ENCODE data around the gene BAG1. TPM values are rescaled to one million over a fixed set of nuclear protein-coding genes. Genes with fewer than 3 reads are reported as not detected.

The BAG1 gene
- total RNA-seq, 1 experiment from 2014 or later, result 51.2 TPM

GRCh38 chr9:33255471-33255870, 9.0 kb downstream of the BAG1 start:
- ChIA-PET POLR2A (no interaction called here), CTCF (no interaction called here)
- Mint-ChIP-seq H3K27ac (ENCODE audit: unreplicated experiment) (no peak overlapping the region), H3K9me3 (ENCODE audit: unreplicated experiment) (no peaks in the 10 kb centered on the region), H3K36me3 (ENCODE audit: insufficient read depth, unreplicated experiment) (peaks cover 82% of the 10 kb centered on the region), H3K4me1 (ENCODE audit: low read depth, unreplicated experiment) (peaks cover 7% of the 10 kb centered on the region), H3K27me3 (ENCODE audit: insufficient read depth, unreplicated experiment) (no peaks in the 10 kb centered on the region), H3K4me3 (ENCODE audit: unreplicated experiment) (no peak overlapping the region)
- H3K9me3 ChIP-seq, result no peaks in the 10 kb centered on the region
- no peak overlapping the region for H3K4me3 ChIP-seq (ENCODE audit: low read depth, low read length)
- intact Hi-C loops (cut with micrococcal nuclease; ENCODE audit: unreplicated experiment), result no loop called here
- no peaks in the 10 kb centered on the region for H3K4me1 ChIP-seq
- H3K36me3 ChIP-seq (ENCODE audit: control insufficient read depth, insufficient read depth, low read length), result peaks cover 10% of the 10 kb centered on the region
- DNase-seq, result no peak
- BruUV-seq (replicated peaks), result no TSS peak
- no peaks in the 10 kb centered on the region for H3K27me3 ChIP-seq (replicated peaks; ENCODE audit: control insufficient read depth, insufficient read depth, low read length)
- TF ChIP-seq CTCF (IDR thresholded peaks at IDR 0.05; ENCODE audit: insufficient read depth in 1 of 2, low read depth in 1 of 2, low read length in 1 of 2, severe bottlenecking in 1 of 2, unreplicated experiment in 1 of 2), result no peak

- no peaks in the 10 kb centered on the region for H3K9me3 ChIP-seq
- intact Hi-C loops (cut with micrococcal nuclease; ENCODE audit: unreplicated experiment), result no loop called here
- POLR2A ChIA-PET, result no interaction called here
Measured at GRCh38 chr9:33255014-33255413, 9.5 kb downstream of the BAG1 start.

GRCh38 chr9:33254211-33254610, 10.3 kb downstream of the BAG1 start:
- TF ChIP-seq CTCF (IDR thresholded peaks at IDR 0.05; ENCODE audit: insufficient read depth in 1 of 2, low read depth in 1 of 2, low read length in 1 of 2, severe bottlenecking in 1 of 2, unreplicated experiment in 1 of 2), result no peak
- Mint-ChIP-seq H3K4me3 (ENCODE audit: unreplicated experiment) (no peak overlapping the region), H3K36me3 (ENCODE audit: insufficient read depth, unreplicated experiment) (peaks cover 75% of the 10 kb centered on the region), H3K4me1 (ENCODE audit: low read depth, unreplicated experiment) (peaks cover 7% of the 10 kb centered on the region), H3K27ac (ENCODE audit: unreplicated experiment) (no peak overlapping the region), H3K9me3 (ENCODE audit: unreplicated experiment) (no peaks in the 10 kb centered on the region), H3K27me3 (ENCODE audit: insufficient read depth, unreplicated experiment) (no peaks in the 10 kb centered on the region)
- no peaks in the 10 kb centered on the region for H3K27me3 ChIP-seq (replicated peaks; ENCODE audit: control insufficient read depth, insufficient read depth, low read length)
- ChIA-PET POLR2A (interaction anchor here (0.9 kb wide), 1 partner anchor 36 kb away, joined by 3 read pairs; the partner anchor contains the start of gene NFX1), CTCF (interaction anchor here (0.6 kb wide), 1 partner anchor 875 kb away, joined by 3 read pairs; no protein-coding TSS in a partner anchor)
- intact Hi-C loops (cut with micrococcal nuclease; ENCODE audit: unreplicated experiment), result no loop called here
- no peak overlapping the region for H3K4me3 ChIP-seq (ENCODE audit: low read depth, low read length)
- DNase-seq, result no peak
- BruUV-seq (replicated peaks), result no TSS peak
- H3K36me3 ChIP-seq (ENCODE audit: control insufficient read depth, insufficient read depth, low read length), result peaks cover 10% of the 10 kb centered on the region
- no peaks in the 10 kb centered on the region for H3K9me3 ChIP-seq
- H3K4me1 ChIP-seq, result no peaks in the 10 kb centered on the region

More at GRCh38 chr9:33255014-33255413, 9.5 kb downstream of the BAG1 start:
- no peak for TF ChIP-seq CTCF (IDR thresholded peaks at IDR 0.05; ENCODE audit: insufficient read depth in 1 of 2, low read depth in 1 of 2, low read length in 1 of 2, severe bottlenecking in 1 of 2, unreplicated experiment in 1 of 2)
- Histone ChIP-seq H3K4me1 (no peaks in the 10 kb centered on the region), H3K4me3 (ENCODE audit: low read depth, low read length) (no peak overlapping the region), H3K36me3 (ENCODE audit: control insufficient read depth, insufficient read depth, low read length) (peaks cover 10% of the 10 kb centered on the region), H3K27me3 (replicated peaks; ENCODE audit: control insufficient read depth, insufficient read depth, low read length) (no peaks in the 10 kb centered on the region)
- H3K27me3 Mint-ChIP-seq (ENCODE audit: insufficient read depth, unreplicated experiment), result no peaks in the 10 kb centered on the region
- BruUV-seq (replicated peaks), result no TSS peak
- CTCF ChIA-PET, result no interaction called here
- H3K4me3 Mint-ChIP-seq (ENCODE audit: unreplicated experiment), result no peak overlapping the region
- DNase-seq, result no peak
- peaks cover 80% of the 10 kb centered on the region for H3K36me3 Mint-ChIP-seq (ENCODE audit: insufficient read depth, unreplicated experiment)
- no peaks in the 10 kb centered on the region for H3K9me3 Mint-ChIP-seq (ENCODE audit: unreplicated experiment)
- H3K27ac Mint-ChIP-seq (ENCODE audit: unreplicated experiment), result no peak overlapping the region
- peaks cover 7% of the 10 kb centered on the region for H3K4me1 Mint-ChIP-seq (ENCODE audit: low read depth, unreplicated experiment)

Data from Caco-2 (cell line).